ENCODE measurements around the gene RYR3.

Gene RYR3

GRCh38 chr15:33454346-33454745 lies 143.6 kb downstream of the RYR3 start:
- no peaks in the 10 kb centered on the region for H3K4me1 ChIP-seq (ENCODE audit: control insufficient read depth in 5 of 5, insufficient read depth in 5 of 5, low read length in 5 of 5)
- H3K9me3 ChIP-seq (ENCODE audit: control insufficient read depth in 5 of 5, low read length in 5 of 5): no peaks in the 10 kb centered on the region
- H3K36me3 ChIP-seq (ENCODE audit: control insufficient read depth in 5 of 5, insufficient read depth in 5 of 5, low read length in 5 of 5): no peaks in the 10 kb centered on the region
- H3K27ac ChIP-seq (ENCODE audit: low read depth, low read length): no peak overlapping the region
- no peak overlapping the region for H3K9ac ChIP-seq (ENCODE audit: low read length in 5 of 5)
- no peak overlapping the region for H3K4me3 ChIP-seq (ENCODE audit: low read depth in 1 of 5, low read length in 5 of 5)
- H3K27me3 ChIP-seq (ENCODE audit: control insufficient read depth in 5 of 5, insufficient read depth in 4 of 5, low read length in 5 of 5): peaks cover 0 to 3% (median 0%) of the 10 kb centered on the region in 5 donors

GRCh38 chr15:33454996-33455395 lies 144.2 kb downstream of the RYR3 start:
- Histone ChIP-seq H3K9ac (ENCODE audit: low read length in 5 of 5) (no peak overlapping the region), H3K4me3 (ENCODE audit: low read depth in 1 of 5, low read length in 5 of 5) (no peak overlapping the region), H3K9me3 (ENCODE audit: control insufficient read depth in 5 of 5, low read length in 5 of 5) (no peaks in the 10 kb centered on the region), H3K27ac (ENCODE audit: low read depth, low read length) (no peak overlapping the region), H3K4me1 (ENCODE audit: control insufficient read depth in 5 of 5, insufficient read depth in 5 of 5, low read length in 5 of 5) (no peaks in the 10 kb centered on the region), H3K36me3 (ENCODE audit: control insufficient read depth in 5 of 5, insufficient read depth in 5 of 5, low read length in 5 of 5) (no peaks in the 10 kb centered on the region), H3K27me3 (ENCODE audit: control insufficient read depth in 5 of 5, insufficient read depth in 4 of 5, low read length in 5 of 5) (no peaks in the 10 kb centered on the region)

GRCh38 chr15:33458421-33458820 lies 147.7 kb downstream of the RYR3 start:
- H3K9ac ChIP-seq (ENCODE audit: low read length in 5 of 5): no peak overlapping the region
- H3K4me3 ChIP-seq (ENCODE audit: low read depth in 1 of 5, low read length in 5 of 5): no peak overlapping the region
- H3K9me3 ChIP-seq (ENCODE audit: control insufficient read depth in 5 of 5, low read length in 5 of 5): no peaks in the 10 kb centered on the region
- no peak overlapping the region for H3K27ac ChIP-seq (ENCODE audit: low read depth, low read length)
- no peaks in the 10 kb centered on the region for H3K36me3 ChIP-seq (ENCODE audit: control insufficient read depth in 5 of 5, insufficient read depth in 5 of 5, low read length in 5 of 5)
- no peaks in the 10 kb centered on the region for H3K4me1 ChIP-seq (ENCODE audit: control insufficient read depth in 5 of 5, insufficient read depth in 5 of 5, low read length in 5 of 5)
- no peaks in the 10 kb centered on the region for H3K27me3 ChIP-seq (ENCODE audit: control insufficient read depth in 5 of 5, insufficient read depth in 4 of 5, low read length in 5 of 5)

- Histone ChIP-seq H3K36me3 (ENCODE audit: control insufficient read depth in 5 of 5, insufficient read depth in 5 of 5, low read length in 5 of 5) (no peaks in the 10 kb centered on the region), H3K27me3 (ENCODE audit: control insufficient read depth in 5 of 5, insufficient read depth in 4 of 5, low read length in 5 of 5) (no peaks in the 10 kb centered on the region), H3K9ac (ENCODE audit: low read length in 5 of 5) (no peak overlapping the region), H3K27ac (ENCODE audit: low read depth, low read length) (no peak overlapping the region), H3K9me3 (ENCODE audit: control insufficient read depth in 5 of 5, low read length in 5 of 5) (no peaks in the 10 kb centered on the region), H3K4me3 (ENCODE audit: low read depth in 1 of 5, low read length in 5 of 5) (no peak overlapping the region), H3K4me1 (ENCODE audit: control insufficient read depth in 5 of 5, insufficient read depth in 5 of 5, low read length in 5 of 5) (no peaks in the 10 kb centered on the region)
These were observed 149.5 kb downstream of the RYR3 start for GRCh38 chr15:33460166-33460805.

- H3K4me3 ChIP-seq (ENCODE audit: low read depth in 1 of 5, low read length in 5 of 5): no peak overlapping the region
- no peaks in the 10 kb centered on the region for H3K27me3 ChIP-seq (ENCODE audit: control insufficient read depth in 5 of 5, insufficient read depth in 4 of 5, low read length in 5 of 5)
- no peaks in the 10 kb centered on the region for H3K36me3 ChIP-seq (ENCODE audit: control insufficient read depth in 5 of 5, insufficient read depth in 5 of 5, low read length in 5 of 5)
- H3K27ac ChIP-seq (ENCODE audit: low read depth, low read length): no peak overlapping the region
- no peak overlapping the region for H3K9ac ChIP-seq (ENCODE audit: low read length in 5 of 5)
- H3K4me1 ChIP-seq (ENCODE audit: control insufficient read depth in 5 of 5, insufficient read depth in 5 of 5, low read length in 5 of 5): no peaks in the 10 kb centered on the region
- peaks cover 0 to 6% (median 0%) of the 10 kb centered on the region in 5 donors for H3K9me3 ChIP-seq (ENCODE audit: control insufficient read depth in 5 of 5, low read length in 5 of 5)
These were observed 150.9 kb downstream of the RYR3 start for GRCh38 chr15:33461671-33462070.

- Histone ChIP-seq H3K9me3 (ENCODE audit: control insufficient read depth in 5 of 5, low read length in 5 of 5) (peaks cover 0 to 6% (median 0%) of the 10 kb centered on the region in 5 donors), H3K9ac (ENCODE audit: low read length in 5 of 5) (no peak overlapping the region), H3K4me3 (ENCODE audit: low read depth in 1 of 5, low read length in 5 of 5) (no peak overlapping the region), H3K36me3 (ENCODE audit: control insufficient read depth in 5 of 5, insufficient read depth in 5 of 5, low read length in 5 of 5) (no peaks in the 10 kb centered on the region), H3K27ac (ENCODE audit: low read depth, low read length) (no peak overlapping the region), H3K4me1 (ENCODE audit: control insufficient read depth in 5 of 5, insufficient read depth in 5 of 5, low read length in 5 of 5) (no peaks in the 10 kb centered on the region), H3K27me3 (ENCODE audit: control insufficient read depth in 5 of 5, insufficient read depth in 4 of 5, low read length in 5 of 5) (no peaks in the 10 kb centered on the region)
These were observed 156.5 kb downstream of the RYR3 start for GRCh38 chr15:33467146-33467815.

- no peaks in the 10 kb centered on the region for H3K4me1 ChIP-seq (ENCODE audit: control insufficient read depth in 5 of 5, insufficient read depth in 5 of 5, low read length in 5 of 5)
- no peak overlapping the region for H3K27ac ChIP-seq (ENCODE audit: low read depth, low read length)
- no peaks in the 10 kb centered on the region for H3K36me3 ChIP-seq (ENCODE audit: control insufficient read depth in 5 of 5, insufficient read depth in 5 of 5, low read length in 5 of 5)
- H3K27me3 ChIP-seq (ENCODE audit: control insufficient read depth in 5 of 5, insufficient read depth in 4 of 5, low read length in 5 of 5): no peaks in the 10 kb centered on the region
- H3K4me3 ChIP-seq (ENCODE audit: low read depth in 1 of 5, low read length in 5 of 5): no peak overlapping the region
- peaks cover 0 to 6% (median 0%) of the 10 kb centered on the region in 5 donors for H3K9me3 ChIP-seq (ENCODE audit: control insufficient read depth in 5 of 5, low read length in 5 of 5)
- no peak overlapping the region for H3K9ac ChIP-seq (ENCODE audit: low read length in 5 of 5)
These were observed 157.0 kb downstream of the RYR3 start for GRCh38 chr15:33467816-33468163.

- H3K9ac ChIP-seq (ENCODE audit: low read length in 5 of 5): no peak overlapping the region
- no peaks in the 10 kb centered on the region for H3K4me1 ChIP-seq (ENCODE audit: control insufficient read depth in 5 of 5, insufficient read depth in 5 of 5, low read length in 5 of 5)
- H3K27me3 ChIP-seq (ENCODE audit: control insufficient read depth in 5 of 5, insufficient read depth in 4 of 5, low read length in 5 of 5): no peaks in the 10 kb centered on the region
- H3K27ac ChIP-seq (ENCODE audit: low read depth, low read length): no peak overlapping the region
- no peak overlapping the region for H3K4me3 ChIP-seq (ENCODE audit: low read depth in 1 of 5, low read length in 5 of 5)
- H3K36me3 ChIP-seq (ENCODE audit: control insufficient read depth in 5 of 5, insufficient read depth in 5 of 5, low read length in 5 of 5): no peaks in the 10 kb centered on the region
- H3K9me3 ChIP-seq (ENCODE audit: control insufficient read depth in 5 of 5, low read length in 5 of 5): peaks cover 0 to 6% (median 0%) of the 10 kb centered on the region in 5 donors
These were observed 158.0 kb downstream of the RYR3 start for GRCh38 chr15:33468740-33469139.

GRCh38 chr15:33473005-33473404 lies 162.2 kb downstream of the RYR3 start:
- H3K27me3 ChIP-seq (ENCODE audit: control insufficient read depth in 5 of 5, insufficient read depth in 4 of 5, low read length in 5 of 5): no peaks in the 10 kb centered on the region
- no peak overlapping the region for H3K27ac ChIP-seq (ENCODE audit: low read depth, low read length)
- H3K36me3 ChIP-seq (ENCODE audit: control insufficient read depth in 5 of 5, insufficient read depth in 5 of 5, low read length in 5 of 5): no peaks in the 10 kb centered on the region
- no peaks in the 10 kb centered on the region for H3K4me1 ChIP-seq (ENCODE audit: control insufficient read depth in 5 of 5, insufficient read depth in 5 of 5, low read length in 5 of 5)
- no peak overlapping the region for H3K4me3 ChIP-seq (ENCODE audit: low read depth in 1 of 5, low read length in 5 of 5)
- H3K9ac ChIP-seq (ENCODE audit: low read length in 5 of 5): no peak overlapping the region
- H3K9me3 ChIP-seq (ENCODE audit: control insufficient read depth in 5 of 5, low read length in 5 of 5): no peaks in the 10 kb centered on the region

GRCh38 chr15:33473714-33474113 lies 162.9 kb downstream of the RYR3 start:
- H3K4me1 ChIP-seq (ENCODE audit: control insufficient read depth in 5 of 5, insufficient read depth in 5 of 5, low read length in 5 of 5): no peaks in the 10 kb centered on the region
- no peak overlapping the region for H3K4me3 ChIP-seq (ENCODE audit: low read depth in 1 of 5, low read length in 5 of 5)
- H3K27ac ChIP-seq (ENCODE audit: low read depth, low read length): no peak overlapping the region
- no peak overlapping the region for H3K9ac ChIP-seq (ENCODE audit: low read length in 5 of 5)
- H3K9me3 ChIP-seq (ENCODE audit: control insufficient read depth in 5 of 5, low read length in 5 of 5): no peaks in the 10 kb centered on the region
- no peaks in the 10 kb centered on the region for H3K36me3 ChIP-seq (ENCODE audit: control insufficient read depth in 5 of 5, insufficient read depth in 5 of 5, low read length in 5 of 5)
- H3K27me3 ChIP-seq (ENCODE audit: control insufficient read depth in 5 of 5, insufficient read depth in 4 of 5, low read length in 5 of 5): no peaks in the 10 kb centered on the region

All from subcutaneous abdominal adipose tissue (tissue), 5 donors.